SU-DHL-6 (cell line): ENCODE measurements around the gene CDC42EP5.
"Not testable (repeated sequence)": the region's sequence is repeated elsewhere in the genome, so short reads cannot be mapped to it uniquely, and the experiment has no call there.

Experiments
- H2AFZ ChIP-seq: fragments of 200-600 bp; sonication (generic); 2 replicates; pipeline ENCODE4 v1.6.1; 2014; ENCODE audit warnings: low read depth, mild to moderate bottlenecking, moderate library complexity, mixed read lengths, antibody characterized with exemption, low read length; ENCODE audit not compliant: severe bottlenecking
- H3F3A ChIP-seq: fragments of 200-600 bp; shearing (Covaris generic); 2 replicates; pipeline ENCODE4 v1.6.0; 2016; ENCODE audit warnings: antibody characterized with exemption, mild to moderate bottlenecking; ENCODE audit not compliant: insufficient read depth
- H3K27ac ChIP-seq: fragments of 200-600 bp; sonication (generic); 2 replicates; pipeline ENCODE4 v1.5.1; 2016; ENCODE audit warnings: low read depth, mild to moderate bottlenecking, low read length, moderate library complexity, mixed read lengths
- H3K27me3 ChIP-seq: fragments of 200-600 bp; sonication (generic), shearing (Covaris generic); 2 replicates; pipeline ENCODE4 v1.6.0; 2014; ENCODE audit warnings: mild to moderate bottlenecking, low read length
- H3K36me3 ChIP-seq: fragments of 200-600 bp; sonication (generic); 2 replicates; pipeline ENCODE4 v1.6.1; 2014; ENCODE audit warnings: mild to moderate bottlenecking, low read length, mixed read lengths
- H3K4me2 ChIP-seq: fragments of 300-600, 200-600 bp; shearing (Covaris generic), sonication (generic); 2 replicates; pipeline ENCODE4 v1.6.0; 2014; ENCODE audit warnings: low read length, low read depth, mild to moderate bottlenecking; ENCODE audit not compliant: poor library complexity, severe bottlenecking
- H3K4me3 ChIP-seq: fragments of 200-600 bp; sonication (generic); 2 replicates; pipeline ENCODE4 v1.5.1; 2014; ENCODE audit warnings: antibody characterized with exemption, low read length, mild to moderate bottlenecking, mixed read lengths; ENCODE audit not compliant: insufficient read depth, poor library complexity, severe bottlenecking
- H3K79me2 ChIP-seq: fragments of 200-600 bp; sonication (generic); 2 replicates; pipeline ENCODE4 v1.6.1; 2014; ENCODE audit warnings: mild to moderate bottlenecking, low read length, moderate library complexity; ENCODE audit not compliant: insufficient read depth
- H3K9ac ChIP-seq: fragments of 200-600 bp; sonication (generic); 2 replicates; pipeline ENCODE4 v1.7.0; 2014; ENCODE audit warnings: mild to moderate bottlenecking, low read length
- H3K9me2 ChIP-seq: fragments of 200-600 bp; sonication (generic); replicated peaks from 2 replicates; pipeline ENCODE4 v1.6.1; 2014; ENCODE audit warnings: low read length; ENCODE audit not compliant: insufficient read depth
- H3K9me3 ChIP-seq: fragments of 200-600 bp; sonication (generic); 2 replicates; pipeline ENCODE4 v1.6.1; 2014; ENCODE audit warnings: low read length, mixed read lengths; ENCODE audit not compliant: insufficient read depth
- H4K20me1 ChIP-seq: fragments of 200-600 bp; sonication (generic); 2 replicates; pipeline ENCODE4 v1.6.1; 2014; ENCODE audit warnings: low read depth, mild to moderate bottlenecking, antibody characterized with exemption, low read length, moderate library complexity, mixed read lengths
- CTCF ChIP-seq: fragments of 200-600 bp; sonication (generic); IDR thresholded peaks from one replicate; pipeline ENCODE4 v1.5.1; 2017; ENCODE audit warnings: antibody characterized with exemption, mild to moderate bottlenecking, low read length, moderate library complexity; ENCODE audit not compliant: insufficient read depth, poor library complexity, severe bottlenecking
- EZH2phosphoT487 ChIP-seq: fragments of 200-600 bp; sonication (generic), shearing (Covaris generic); conservative IDR thresholded peaks from 2 replicates; pipeline ENCODE4 v1.6.1; 2018; ENCODE audit warnings: mild to moderate bottlenecking, antibody characterized with exemption, low read length, moderate library complexity, mixed read lengths

The CDC42EP5 gene

GRCh38 chr19:54518844-54519243 lies 45.7 kb upstream of the CDC42EP5 start:
- H2AFZ ChIP-seq = no peak overlapping the region
- H4K20me1 ChIP-seq = no peaks in the 10 kb centered on the region
- H3K27me3 ChIP-seq = no peaks in the 10 kb centered on the region
- TF ChIP-seq CTCF (no peak), EZH2phosphoT487 (no peak)
- H3K9me3 ChIP-seq = no peaks in the 10 kb centered on the region
- no peaks in the 10 kb centered on the region for H3K9me2 ChIP-seq
- H3K9ac ChIP-seq = no peak overlapping the region
- no peak overlapping the region for H3K27ac ChIP-seq
- no peak overlapping the region for H3K4me3 ChIP-seq
- no peak overlapping the region for H3K4me2 ChIP-seq
- H3K79me2 ChIP-seq = no peaks in the 10 kb centered on the region
- H3F3A ChIP-seq = no peaks in the 10 kb centered on the region
- no peaks in the 10 kb centered on the region for H3K36me3 ChIP-seq

GRCh38 chr19:54517483-54517882 lies 44.4 kb upstream of the CDC42EP5 start:
- Histone ChIP-seq H3K9me3 (no peaks in the 10 kb centered on the region), H3K79me2 (no peaks in the 10 kb centered on the region), H3K27me3 (no peaks in the 10 kb centered on the region), H3F3A (no peaks in the 10 kb centered on the region), H3K4me2 (no peak overlapping the region), H3K9me2 (no peaks in the 10 kb centered on the region), H4K20me1 (no peaks in the 10 kb centered on the region), H2AFZ (no peak overlapping the region), H3K36me3 (no peaks in the 10 kb centered on the region), H3K4me3 (no peak overlapping the region), H3K9ac (no peak overlapping the region), H3K27ac (no peak overlapping the region)
- no peak for TF ChIP-seq CTCF
- TF ChIP-seq EZH2phosphoT487 = no peak

GRCh38 chr19:54515156-54515555 lies 42.1 kb upstream of the CDC42EP5 start:
- H3K9me3 ChIP-seq = no peaks in the 10 kb centered on the region

GRCh38 chr19:54509200-54509940 lies 36.3 kb upstream of the CDC42EP5 start:
- not testable (repeated sequence) for H4K20me1 ChIP-seq, H3K4me3 ChIP-seq, H2AFZ ChIP-seq, H3K79me2 ChIP-seq, H3K36me3 ChIP-seq, H3K4me2 ChIP-seq, H3K9me2 ChIP-seq, H3K9ac ChIP-seq, H3K27ac ChIP-seq, H3F3A ChIP-seq, H3K9me3 ChIP-seq, H3K27me3 ChIP-seq

More at GRCh38 chr19:54515156-54515555, 42.1 kb upstream of the CDC42EP5 start:
- Histone ChIP-seq H3F3A (no peaks in the 10 kb centered on the region), H3K9me2 (no peaks in the 10 kb centered on the region), H3K4me3 (no peak overlapping the region), H3K4me2 (no peak overlapping the region), H3K79me2 (no peaks in the 10 kb centered on the region), H2AFZ (no peak overlapping the region), H3K36me3 (no peaks in the 10 kb centered on the region), H3K27me3 (no peaks in the 10 kb centered on the region), H3K9ac (no peak overlapping the region), H3K27ac (no peak overlapping the region), H4K20me1 (no peaks in the 10 kb centered on the region)
- no peak for TF ChIP-seq EZH2phosphoT487
- no peak for TF ChIP-seq CTCF

- H3K79me2 ChIP-seq, H3F3A ChIP-seq, H3K4me2 ChIP-seq, H3K36me3 ChIP-seq, H4K20me1 ChIP-seq, H3K9ac ChIP-seq, H3K27ac ChIP-seq, H3K27me3 ChIP-seq, H3K9me3 ChIP-seq, H2AFZ ChIP-seq, H3K9me2 ChIP-seq, H3K4me3 ChIP-seq: not testable (repeated sequence)
These were observed 35.4 kb upstream of the CDC42EP5 start for GRCh38 chr19:54508487-54508886.
